GM12878 (cell line): Measurements from ENCODE around the gene APOM. TPM values are rescaled to one million over a fixed set of nuclear protein-coding genes. Genes with fewer than 3 reads are reported as not detected.

Experiments used
- ATAC-seq: fragments of 200-7000 bp; cut with Tn5 transposase; 3 replicates; pipeline ENCODE4 v1.9.1; 2020; ENCODE audit warnings: mild to moderate bottlenecking, moderate library complexity
- BruUV-seq: library from RNA; stranded (reverse); fragments of 400-500 nt; replicated peaks from 2 replicates; lab custom pipeline; 2021; lab: Mats Ljungman, UMichigan
- CTCF ChIA-PET: fragments of 300-600 bp; sonication (Branson Sonifier 250); formaldehyde crosslinking; extraction: SDS; loops from one replicate; lab custom pipeline; 2021; ENCODE audit warnings: inconsistent platforms; lab: Yijun Ruan, JAX
- POLR2A ChIA-PET: fragments of 350-600 bp; formaldehyde crosslinking; extraction: SDS; loops from one replicate; lab custom pipeline; 2021; ENCODE audit warnings: inconsistent platforms; lab: Charles Lee
- RAD21 ChIA-PET: fragments of 300-600 bp; sonication (Branson Sonifier 250); formaldehyde crosslinking; loops from one replicate; lab custom pipeline; 2023; ENCODE audit warnings: antibody characterized with exemption; ENCODE audit not compliant: unreplicated experiment; lab: Charles Lee
- SMC1A ChIA-PET: fragments of 300-600 bp; sonication (Branson Sonifier 250); formaldehyde crosslinking; loops from one replicate; lab custom pipeline; 2023; ENCODE audit not compliant: unreplicated experiment, uncharacterized antibody; lab: Charles Lee
- DNase-seq: peaks from one replicate; pipeline ENCODE4 v3.0.0-alpha.2; 2011; ENCODE audit warnings: low read depth, low spot score
- FAIRE-seq: peaks from 3 replicates; lab custom pipeline; 2011; peaks lifted over from hg19 to GRCh38; lab: Jason Lieb, UNC
- H2AFZ ChIP-seq: 2 replicates; pipeline ENCODE4 v1.6.0; 2011; ENCODE audit warnings: low read depth, low read length, control low read depth; ENCODE audit not compliant: control insufficient read depth
- H3K27ac ChIP-seq: 2 replicates; pipeline ENCODE4 v1.5.1; 2011; ENCODE audit warnings: control low read depth; ENCODE audit not compliant: control insufficient read depth, insufficient read depth
- H3K27me3 ChIP-seq, 2 experiments: replicated peaks in 1 of 2; 2 replicates each; pipeline versions ENCODE4 v1.6.0 to v1.6.1; 2011; ENCODE audit warnings: low read length in 1 of 2; ENCODE audit not compliant: control insufficient read depth in 2 of 2, insufficient read depth in 2 of 2
- H3K36me3 ChIP-seq, 2 experiments: 2 replicates each; pipeline ENCODE4 v1.5.1; 2011; ENCODE audit warnings: low read length in 1 of 2; ENCODE audit not compliant: control insufficient read depth in 2 of 2, insufficient read depth in 2 of 2
- H3K4me1 ChIP-seq: 2 replicates; pipeline ENCODE4 v1.6.1; 2011; ENCODE audit warnings: mild to moderate bottlenecking, low read length, moderate library complexity, mixed read lengths; ENCODE audit not compliant: control insufficient read depth, insufficient read depth
- H3K4me2 ChIP-seq: 2 replicates; pipeline ENCODE4 v1.6.0; 2011; ENCODE audit warnings: control low read depth; ENCODE audit not compliant: control insufficient read depth, insufficient read depth
- H3K4me3 ChIP-seq: fragments of 200-600 bp; sonication (generic); 2 replicates; pipeline ENCODE4 v1.5.1; 2016
- H3K79me2 ChIP-seq: 2 replicates; pipeline ENCODE4 v1.6.0; 2011; ENCODE audit warnings: low read length; ENCODE audit not compliant: control insufficient read depth, insufficient read depth
- H3K9ac ChIP-seq: 2 replicates; pipeline ENCODE4 v1.8.0; 2011; ENCODE audit warnings: low read length, control low read depth, mixed read lengths; ENCODE audit not compliant: control insufficient read depth, insufficient read depth
- H3K9me3 ChIP-seq: replicated peaks from 3 replicates; pipeline ENCODE4 v1.5.1; 2011; ENCODE audit warnings: mild to moderate bottlenecking, low read length; ENCODE audit not compliant: control insufficient read depth, insufficient read depth
- H4K20me1 ChIP-seq: 2 replicates; pipeline ENCODE4 v1.6.0; 2011; ENCODE audit not compliant: control insufficient read depth, insufficient read depth
- BCLAF1 ChIP-seq: fragments of 450-650 bp; IDR thresholded peaks from 2 replicates; pipeline ENCODE4 v1.6.1; 2017; ENCODE audit warnings: antibody characterized with exemption, mild to moderate bottlenecking, moderate library complexity
- CEBPB ChIP-seq, 2 experiments: fragments of 150-350 bp in 1 of 2; IDR thresholded peaks; 2 replicates each; pipeline ENCODE4 v1.6.1; 2012 to 2014; ENCODE audit warnings: low read depth in 2 of 2, low read length in 2 of 2, borderline replicate concordance in 1 of 2, inconsistent platforms in 1 of 2
- ELK1 ChIP-seq: IDR thresholded peaks from 2 replicates; pipeline ENCODE4 v1.6.1; 2012; ENCODE audit warnings: low read depth, low read length, improper control_type of control experiment
- HDAC6 ChIP-seq: fragments of 200-600 bp; sonication (generic); IDR thresholded peaks from one replicate; pipeline ENCODE4 v1.8.0; 2017; ENCODE audit warnings: antibody characterized with exemption; ENCODE audit not compliant: unreplicated experiment
- JUNB ChIP-seq: IDR thresholded peaks from 2 replicates; pipeline ENCODE4 v1.6.1; 2016; ENCODE audit warnings: antibody characterized with exemption, mild to moderate bottlenecking
- PKNOX1 ChIP-seq: fragments of 450-650 bp; IDR thresholded peaks from 2 replicates; pipeline ENCODE4 v1.6.1; 2016; ENCODE audit warnings: mild to moderate bottlenecking
- RAD21 ChIP-seq: IDR thresholded peaks from 2 replicates; pipeline ENCODE4 v1.6.1; 2011; ENCODE audit warnings: mild to moderate bottlenecking, low read depth, low read length, moderate library complexity; ENCODE audit not compliant: insufficient read depth
- SP1 ChIP-seq: IDR thresholded peaks from one replicate; pipeline ENCODE4 v1.6.1; 2011; ENCODE audit warnings: low read depth, low read length
- SUPT20H ChIP-seq: IDR thresholded peaks from 2 replicates; pipeline ENCODE4 v1.6.1; 2011; ENCODE audit warnings: low read depth, mild to moderate bottlenecking, low read length, moderate library complexity, borderline replicate concordance; ENCODE audit not compliant: control insufficient read depth
- ZNF274 ChIP-seq: IDR thresholded peaks from one replicate; pipeline ENCODE4 v1.8.0; 2011; ENCODE audit not compliant: insufficient read length, insufficient read depth
- WGBS: methylation state at CpG from one replicate; pipeline ENCODE4 v1.1.6; 2016; ENCODE audit warnings: low lambda C conversion rate; ENCODE audit not compliant: insufficient replicate concordance, insufficient coverage; ENCODE audit errors: missing lambda C conversion rate; 5-methylcytosine and 5-hydroxymethylcytosine counted together
- in situ Hi-C: fragments of 300-500 bp; cut with MboI; formaldehyde crosslinking; loops from 9 replicates; pipeline ENCODE4 v1.14.3; 2018; ENCODE audit warnings: mixed read lengths
- intact Hi-C: fragments of 100-400 bp; cut with micrococcal nuclease; formaldehyde crosslinking; loops from one replicate; pipeline ENCODE4 v1.14.2; 2022; ENCODE audit not compliant: unreplicated experiment
- polyA plus RNA-seq, 11 experiments: library from polyadenylated mRNA; depleted of rRNA in 4 of 11; unstranded in 6 of 11; stranded (reverse) in 5 of 11; fragments of >200 nt; fragmentation: Nextera tagmentation in 4 of 11; fragmentation: Illumina TruSeq in 1 of 11; extraction: Ambion mirVana in 4 of 11; extraction: Trizol in 1 of 11; gene quantifications; 1 replicate in 1 of 11; 2 replicates in 10 of 11; pipeline versions ENCODE4 v1.2.1 to v1.2.3, GENCODE V29; 2011 to 2016; ENCODE audit warnings: inconsistent platforms in 2 of 11, missing spikeins in 2 of 11, low read depth in 1 of 11
- total RNA-seq, 4 experiments: library from RNA; depleted of rRNA in 3 of 4; stranded (reverse); fragments of >200 nt in 3 of 4; fragmentation: Illumina TruSeq in 1 of 4; extraction: Trizol in 1 of 4; gene quantifications; 2 replicates each; pipeline versions ENCODE4 v1.2.1 to v1.2.3, GENCODE V29; 2013 to 2021
- TF ChIP-seq, protein P1 (sequence below): fragments of 450-650 bp; formaldehyde crosslinking; IDR thresholded peaks from 2 replicates; pipeline ENCODE4 v1.4.0; 2022; ENCODE audit warnings: mild to moderate bottlenecking, moderate library complexity

APOM gene
- total and polyA plus RNA-seq, 10 of the 15 experiments (the other 5 are each of a cell fraction or from before 2014, with no cell fraction given) = 4.0 to 14.1 (median 7.1) TPM

DNA sequence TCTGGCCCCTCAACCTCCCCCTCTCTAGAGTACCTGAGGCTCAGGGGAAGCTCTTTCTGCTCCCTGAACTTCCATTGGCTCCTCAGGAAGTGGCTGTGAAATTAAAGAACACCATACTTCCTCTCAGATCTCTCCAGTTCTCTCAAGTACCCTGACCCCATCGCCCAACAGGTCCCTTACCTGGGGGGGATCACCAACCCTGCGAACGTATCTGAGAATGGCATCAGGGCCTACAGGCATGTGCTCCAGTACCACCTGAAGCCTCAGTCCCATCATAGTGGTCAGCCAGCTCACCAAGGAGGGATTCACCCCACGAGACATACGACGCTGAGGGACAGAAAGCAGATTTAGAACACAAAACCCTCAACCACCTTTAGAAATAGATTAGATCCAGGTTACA is 15.1 kb upstream of the APOM start (continued):
- TF ChIP-seq, protein P1, sequence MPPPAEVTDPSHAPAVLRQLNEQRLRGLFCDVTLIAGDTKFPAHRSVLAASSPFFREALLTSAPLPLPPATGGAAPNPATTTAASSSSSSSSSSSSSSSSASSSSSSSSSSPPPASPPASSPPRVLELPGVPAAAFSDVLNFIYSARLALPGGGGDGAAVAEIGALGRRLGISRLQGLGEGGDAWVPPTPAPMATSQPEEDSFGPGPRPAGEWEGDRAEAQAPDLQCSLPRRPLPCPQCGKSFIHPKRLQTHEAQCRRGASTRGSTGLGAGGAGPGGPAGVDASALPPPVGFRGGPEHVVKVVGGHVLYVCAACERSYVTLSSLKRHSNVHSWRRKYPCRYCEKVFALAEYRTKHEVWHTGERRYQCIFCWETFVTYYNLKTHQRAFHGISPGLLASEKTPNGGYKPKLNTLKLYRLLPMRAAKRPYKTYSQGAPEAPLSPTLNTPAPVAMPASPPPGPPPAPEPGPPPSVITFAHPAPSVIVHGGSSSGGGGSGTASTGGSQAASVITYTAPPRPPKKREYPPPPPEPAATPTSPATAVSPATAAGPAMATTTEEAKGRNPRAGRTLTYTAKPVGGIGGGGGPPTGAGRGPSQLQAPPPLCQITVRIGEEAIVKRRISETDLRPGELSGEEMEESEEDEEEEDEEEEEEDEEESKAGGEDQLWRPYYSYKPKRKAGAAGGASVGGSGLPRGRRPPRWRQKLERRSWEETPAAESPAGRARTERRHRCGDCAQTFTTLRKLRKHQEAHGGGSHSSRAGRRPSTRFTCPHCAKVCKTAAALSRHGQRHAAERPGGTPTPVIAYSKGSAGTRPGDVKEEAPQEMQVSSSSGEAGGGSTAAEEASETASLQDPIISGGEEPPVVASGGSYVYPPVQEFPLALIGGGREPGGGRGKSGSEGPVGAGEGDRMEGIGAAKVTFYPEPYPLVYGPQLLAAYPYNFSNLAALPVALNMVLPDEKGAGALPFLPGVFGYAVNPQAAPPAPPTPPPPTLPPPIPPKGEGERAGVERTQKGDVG (CRISPR knock-in tag) = no peak
- no peak for TF ChIP-seq CEBPB (IDR thresholded peaks at IDR 0.05; ENCODE audit: borderline replicate concordance in 1 of 2, low read depth in 2 of 2, low read length in 2 of 2)
- no peak for TF ChIP-seq SP1

GRCh38 chr6:31641370-31641769 is 14.3 kb upstream of the APOM start:
- Histone ChIP-seq H3K4me1 (no peaks in the 10 kb centered on the region), H3K79me2 (no peaks in the 10 kb centered on the region), H3K4me2 (no peak overlapping the region), H2AFZ (no peak overlapping the region), H3K27ac (no peak overlapping the region), H3K36me3 (peaks cover 38 to 53% of the 10 kb centered on the region in 2 experiments), H3K9me3 (no peaks in the 10 kb centered on the region), H3K4me3 (no peak overlapping the region), H4K20me1 (no peaks in the 10 kb centered on the region), H3K27me3 (no peaks in the 10 kb centered on the region), H3K9ac (no peak overlapping the region)
- ChIA-PET CTCF (no interaction called here), RAD21 (no interaction called here), SMC1A (interaction anchor here (1.0 kb wide), 1 partner anchor 93 kb away, joined by 4 read pairs; no protein-coding TSS in a partner anchor), POLR2A (no interaction called here)
- TF ChIP-seq BCLAF1 = no peak
- no peak for TF ChIP-seq ZNF274
- TF ChIP-seq JUNB = no peak
- no peak for TF ChIP-seq SUPT20H
- TF ChIP-seq RAD21 = no peak
- no peak for TF ChIP-seq PKNOX1
- no peak for TF ChIP-seq ELK1
- no peak for TF ChIP-seq HDAC6
- ATAC-seq (no peak), DNase-seq (no peak), FAIRE-seq (no peak)
- intact Hi-C loops = no loop called here
- in situ Hi-C loops = no loop called here
- BruUV-seq = no TSS peak
- WGBS = 83% methylated on average over 4 of the region's 4 CpGs
